BLaER1 (cell line): Measurements from ENCODE around the gene BOLA2B.

Experiments
- H3K27ac ChIP-seq: shearing (Covaris generic); formaldehyde crosslinking; 2 replicates; pipeline ENCODE4 v1.8.1; 2022
- H3K27me3 ChIP-seq: shearing (Covaris generic); formaldehyde crosslinking; 2 replicates; pipeline ENCODE4 v1.8.1; 2022
- H3K36me3 ChIP-seq: shearing (Covaris generic); formaldehyde crosslinking; 2 replicates; pipeline ENCODE4 v1.8.1; 2022
- H3K4me1 ChIP-seq: shearing (Covaris generic); formaldehyde crosslinking; 2 replicates; pipeline ENCODE4 v1.8.1; 2022
- H3K4me2 ChIP-seq: shearing (Covaris generic); formaldehyde crosslinking; 2 replicates; pipeline ENCODE4 v1.8.1; 2022
- H3K4me3 ChIP-seq: shearing (Covaris generic); formaldehyde crosslinking; 2 replicates; pipeline ENCODE4 v1.8.1; 2022
- H3K9ac ChIP-seq: shearing (Covaris generic); formaldehyde crosslinking; 2 replicates; pipeline ENCODE4 v1.8.1; 2022
- H3K9me3 ChIP-seq: shearing (Covaris generic); formaldehyde crosslinking; 2 replicates; pipeline ENCODE4 v1.8.1; 2022
- H4K20me1 ChIP-seq: shearing (Covaris generic); formaldehyde crosslinking; 2 replicates; pipeline ENCODE4 v1.8.1; 2022
- Cebpa-rat ChIP-seq: shearing (Covaris generic); IDR thresholded peaks from 2 replicates; pipeline ENCODE4 v1.8.1; 2022

BOLA2B gene

DNA sequence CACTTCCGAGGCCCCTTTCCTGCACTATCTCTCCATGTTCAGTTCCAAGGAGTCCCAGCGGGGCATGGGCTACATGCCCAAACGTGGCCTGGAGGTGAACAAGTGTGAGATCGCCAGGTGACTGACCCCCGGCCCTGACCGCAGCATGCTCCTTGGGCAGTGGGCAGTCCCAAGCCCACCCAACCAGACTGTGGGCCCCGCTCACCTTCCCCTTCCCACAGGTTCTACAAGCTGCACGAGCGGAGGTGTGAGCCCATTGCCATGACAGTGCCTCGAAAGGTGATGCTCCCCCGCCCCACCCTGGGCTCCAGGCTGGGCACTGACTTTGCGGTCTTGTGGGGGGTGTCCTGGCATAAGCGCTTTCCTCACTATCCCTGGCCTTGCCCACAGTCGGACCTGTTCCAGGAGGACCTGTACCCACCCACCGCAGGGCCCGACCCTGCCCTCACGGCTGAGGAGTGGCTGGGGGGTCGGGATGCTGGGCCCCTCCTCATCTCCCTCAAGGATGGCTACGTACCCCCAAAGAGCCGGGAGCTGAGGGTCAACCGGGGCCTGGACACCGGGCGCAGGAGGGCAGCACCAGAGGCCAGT is 5.4 kb downstream of the BOLA2B start:
- peaks cover 15% of the 10 kb centered on the region for H3K36me3 ChIP-seq
- no peak overlapping the region for H3K4me3 ChIP-seq
- no peaks in the 10 kb centered on the region for H4K20me1 ChIP-seq
- H3K4me2 ChIP-seq, result no peak overlapping the region
- H3K4me1 ChIP-seq, result peaks cover 36% of the 10 kb centered on the region
- H3K27ac ChIP-seq, result no peak overlapping the region
- TF ChIP-seq Cebpa-rat, result no peak
- no peak overlapping the region for H3K9ac ChIP-seq
- H3K27me3 ChIP-seq, result no peaks in the 10 kb centered on the region
- no peaks in the 10 kb centered on the region for H3K9me3 ChIP-seq

DNA sequence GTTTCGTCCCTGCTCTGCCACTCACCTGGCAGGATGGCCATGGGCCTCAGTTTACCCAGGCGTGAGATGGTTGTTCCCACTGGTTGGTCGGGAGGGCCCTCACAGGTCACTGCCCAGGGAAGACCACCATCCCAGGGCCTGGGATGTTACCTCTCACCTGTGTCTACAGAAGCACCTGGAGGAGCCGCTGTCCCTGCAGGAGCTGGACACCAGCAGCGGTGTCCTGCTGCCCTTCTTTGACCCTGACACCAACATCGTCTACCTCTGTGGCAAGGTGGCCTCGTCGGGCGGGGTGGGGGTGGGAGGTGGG is 6.0 kb downstream of the BOLA2B start:
- Histone ChIP-seq H4K20me1 (no peaks in the 10 kb centered on the region), H3K36me3 (peaks cover 15% of the 10 kb centered on the region), H3K9ac (no peak overlapping the region), H3K4me3 (no peak overlapping the region), H3K27me3 (no peaks in the 10 kb centered on the region), H3K9me3 (no peaks in the 10 kb centered on the region), H3K4me2 (peak overlapping the region; percentile 99), H3K4me1 (peaks cover 40% of the 10 kb centered on the region), H3K27ac (no peak overlapping the region)
- no peak for TF ChIP-seq Cebpa-rat

DNA sequence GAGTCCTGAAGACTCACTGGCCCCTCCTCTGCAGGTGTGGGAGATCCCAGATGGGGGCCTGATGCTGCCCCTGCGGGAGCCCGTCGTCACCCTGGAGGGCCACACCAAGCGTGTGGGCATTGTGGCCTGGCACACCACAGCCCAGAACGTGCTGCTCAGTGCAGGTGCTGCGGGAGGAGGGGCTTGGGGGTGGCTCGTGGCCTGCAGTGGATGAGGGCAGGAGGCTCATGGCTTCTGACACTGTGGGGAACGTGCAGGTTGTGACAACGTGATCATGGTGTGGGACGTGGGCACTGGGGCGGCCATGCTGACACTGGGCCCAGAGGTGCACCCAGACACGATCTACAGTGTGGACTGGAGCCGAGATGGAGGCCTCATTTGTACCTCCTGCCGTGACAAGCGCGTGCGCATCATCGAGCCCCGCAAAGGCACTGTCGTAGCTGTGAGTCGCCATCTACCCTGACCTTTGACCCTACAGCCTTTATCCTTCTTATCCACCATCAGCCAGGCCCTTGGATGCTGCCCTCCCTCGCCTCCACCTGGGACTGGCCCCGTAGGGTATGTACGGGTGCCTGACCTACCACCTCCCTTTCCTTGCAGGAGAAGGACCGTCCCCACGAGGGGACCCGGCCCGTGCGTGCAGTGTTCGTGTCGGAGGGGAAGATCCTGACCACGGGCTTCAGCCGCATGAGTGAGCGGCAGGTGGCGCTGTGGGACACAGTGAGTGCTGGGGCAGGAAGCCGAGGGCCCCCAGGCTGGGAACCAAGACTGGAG is 6.5 kb downstream of the BOLA2B start:
- Histone ChIP-seq H3K36me3 (peaks cover 15% of the 10 kb centered on the region), H3K27ac (peak overlapping the region; percentile 90), H3K4me2 (peak overlapping the region; percentile 99), H4K20me1 (no peaks in the 10 kb centered on the region), H3K9ac (peak overlapping the region; percentile 85), H3K27me3 (no peaks in the 10 kb centered on the region), H3K4me1 (peaks cover 43% of the 10 kb centered on the region), H3K9me3 (no peaks in the 10 kb centered on the region), H3K4me3 (peak overlapping the region; percentile 95)
- no peak for TF ChIP-seq Cebpa-rat

DNA sequence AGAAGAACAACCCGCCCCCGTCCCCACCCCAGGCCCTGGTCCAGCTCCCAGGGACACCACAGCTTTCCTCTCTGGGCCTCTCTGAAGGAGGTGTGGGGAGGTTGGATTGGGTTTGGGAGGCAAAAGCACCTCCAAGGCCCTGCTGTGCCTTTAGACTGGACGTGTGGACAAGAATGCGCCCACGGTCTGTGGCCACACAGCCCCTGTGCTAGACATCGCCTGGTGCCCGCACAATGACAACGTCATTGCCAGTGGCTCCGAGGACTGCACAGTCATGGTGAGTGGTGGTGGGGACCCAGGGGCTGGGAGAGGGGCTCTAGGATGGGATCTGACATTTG is 7.1 kb downstream of the BOLA2B start:
- H3K4me2 ChIP-seq, result peak overlapping the region; percentile 99
- H3K27ac ChIP-seq, result peak overlapping the region; percentile 90
- H3K9me3 ChIP-seq, result no peaks in the 10 kb centered on the region
- peak overlapping the region; percentile 95 for H3K4me3 ChIP-seq
- H3K4me1 ChIP-seq, result peaks cover 43% of the 10 kb centered on the region
- no peak for TF ChIP-seq Cebpa-rat
- peaks cover 15% of the 10 kb centered on the region for H3K36me3 ChIP-seq
- no peaks in the 10 kb centered on the region for H3K27me3 ChIP-seq
- no peaks in the 10 kb centered on the region for H4K20me1 ChIP-seq
- peak overlapping the region; percentile 85 for H3K9ac ChIP-seq

DNA sequence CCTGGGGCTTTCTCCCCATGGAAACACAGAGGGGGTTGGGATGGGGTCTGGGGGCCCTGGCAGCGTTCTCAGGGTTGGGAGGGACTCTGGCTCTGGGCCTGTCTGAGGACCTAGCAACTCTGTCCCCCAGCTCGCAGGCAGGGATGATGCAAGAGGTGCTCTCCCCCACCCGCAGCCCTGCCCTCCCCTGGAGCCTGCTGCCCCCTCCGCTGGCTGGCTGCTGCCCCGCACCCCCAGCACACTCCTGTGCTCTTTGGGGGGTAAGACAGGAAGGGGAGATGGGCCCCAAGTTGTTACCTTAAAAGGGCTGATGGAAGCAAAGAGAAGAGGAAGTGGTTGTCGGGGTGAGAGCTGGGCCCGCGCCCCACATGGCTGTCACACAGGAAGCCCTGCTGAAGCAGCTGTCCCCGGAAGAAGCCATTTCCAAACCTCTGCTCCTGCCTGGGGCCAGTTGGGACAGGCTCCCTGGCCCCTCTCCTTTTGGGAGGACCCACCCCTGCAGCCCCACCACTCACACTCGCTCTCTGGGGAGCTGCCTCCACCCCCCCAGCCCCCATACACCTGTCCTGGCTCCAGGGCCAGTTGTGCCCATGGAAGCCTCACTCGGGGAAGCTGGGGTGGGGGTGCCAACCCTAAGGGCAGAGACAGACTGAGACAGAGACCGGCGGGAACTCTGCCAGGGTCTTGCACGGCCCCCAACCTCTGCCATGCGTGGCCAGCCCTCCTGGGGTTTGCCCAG is 7.6 kb downstream of the BOLA2B start:
- Histone ChIP-seq H3K4me3 (peak overlapping the region; percentile 95), H3K36me3 (peaks cover 15% of the 10 kb centered on the region), H4K20me1 (no peaks in the 10 kb centered on the region), H3K27ac (peak overlapping the region; percentile 90), H3K9ac (peak overlapping the region; percentile 85), H3K4me2 (peak overlapping the region; percentile 99), H3K9me3 (no peaks in the 10 kb centered on the region), H3K4me1 (peaks cover 43% of the 10 kb centered on the region), H3K27me3 (no peaks in the 10 kb centered on the region)
- peak; percentile 68; the same call in 1 of the 2 replicates for TF ChIP-seq Cebpa-rat

DNA sequence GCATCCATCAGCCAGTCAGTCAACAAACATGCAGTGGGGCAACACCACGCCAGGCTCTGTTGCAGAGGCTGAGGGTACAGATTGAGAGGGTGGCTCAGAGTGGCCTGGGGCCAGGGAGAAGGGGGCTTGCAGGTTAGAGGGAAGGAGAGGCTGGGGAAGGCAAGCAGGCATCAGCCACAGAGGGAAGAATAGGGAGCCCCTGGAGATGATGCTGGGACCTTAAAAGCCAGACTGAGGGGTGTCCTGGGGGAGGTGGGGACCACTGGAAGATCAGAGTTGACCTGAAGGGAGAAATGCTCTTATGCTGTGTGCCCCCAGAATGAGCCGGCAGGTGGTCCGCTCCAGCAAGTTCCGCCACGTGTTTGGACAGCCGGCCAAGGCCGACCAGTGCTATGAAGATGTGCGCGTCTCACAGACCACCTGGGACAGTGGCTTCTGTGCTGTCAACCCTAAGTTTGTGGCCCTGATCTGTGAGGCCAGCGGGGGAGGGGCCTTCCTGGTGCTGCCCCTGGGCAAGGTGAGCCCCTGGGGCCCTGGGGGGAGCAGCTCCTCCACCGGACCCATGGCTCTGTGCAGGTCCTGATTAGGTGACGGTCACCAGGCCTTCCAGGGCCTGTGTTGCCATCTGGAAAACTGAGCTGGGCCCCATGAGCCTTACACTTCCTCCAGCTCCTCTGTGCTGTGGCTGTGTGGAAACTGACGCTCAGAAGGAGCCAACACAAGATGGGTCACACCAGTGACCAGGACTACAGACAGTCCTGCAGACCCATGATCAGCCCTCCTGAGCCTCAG is 8.4 kb downstream of the BOLA2B start:
- Histone ChIP-seq H3K4me3 (peak overlapping the region; percentile 95), H3K27me3 (no peaks in the 10 kb centered on the region), H3K27ac (peak overlapping the region; percentile 90), H3K9ac (peak overlapping the region; percentile 85), H3K36me3 (peaks cover 15% of the 10 kb centered on the region), H3K4me1 (peaks cover 43% of the 10 kb centered on the region), H3K9me3 (no peaks in the 10 kb centered on the region), H3K4me2 (peak overlapping the region; percentile 99), H4K20me1 (no peaks in the 10 kb centered on the region)
- TF ChIP-seq Cebpa-rat, result no peak

DNA sequence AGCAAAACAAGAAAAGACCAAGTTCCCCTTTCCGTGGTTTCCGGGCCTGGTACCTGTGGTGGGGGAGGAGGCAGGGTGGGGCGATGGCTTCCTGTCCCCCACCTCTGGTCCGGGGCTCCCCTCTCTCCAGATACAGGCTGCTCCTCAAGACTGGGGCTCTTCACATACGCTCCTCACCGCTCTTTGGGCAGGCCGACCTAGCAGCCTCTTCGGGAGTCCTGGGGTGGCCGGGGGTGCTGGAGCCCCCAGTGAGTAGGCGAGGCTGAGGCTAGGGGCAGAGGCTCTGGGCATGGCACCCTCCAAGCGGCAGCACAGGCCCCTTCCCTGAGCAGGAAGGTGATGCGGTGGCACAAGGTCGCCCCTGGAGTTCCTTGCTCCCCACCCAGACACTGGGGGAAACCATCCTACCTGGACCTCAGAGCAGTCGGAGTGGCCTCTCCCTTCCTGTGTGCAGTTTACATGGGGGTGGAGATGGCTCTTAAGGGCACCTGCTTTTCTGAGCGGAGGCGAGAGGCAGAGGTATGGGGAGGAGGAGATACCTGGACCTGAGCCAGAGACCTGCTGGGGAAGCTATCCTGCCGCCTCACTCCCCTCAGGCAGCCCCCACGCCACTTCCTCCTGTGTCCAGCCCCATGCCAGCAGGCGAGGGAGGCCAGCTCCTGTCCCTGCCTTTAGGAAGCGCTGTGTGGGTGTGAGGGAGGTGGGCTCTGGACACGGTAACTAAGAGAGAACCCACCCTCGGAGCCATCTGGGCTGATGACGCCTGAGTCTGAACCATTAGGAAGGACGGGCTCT is 9.2 kb downstream of the BOLA2B start:
- Histone ChIP-seq H3K9me3 (no peaks in the 10 kb centered on the region), H3K4me3 (peak overlapping the region; percentile 95), H3K9ac (peak overlapping the region; percentile 85), H3K4me2 (peak overlapping the region; percentile 99), H3K27ac (peak overlapping the region; percentile 90), H4K20me1 (no peaks in the 10 kb centered on the region), H3K36me3 (peaks cover 15% of the 10 kb centered on the region), H3K27me3 (no peaks in the 10 kb centered on the region), H3K4me1 (peaks cover 43% of the 10 kb centered on the region)
- TF ChIP-seq Cebpa-rat, result no peak

DNA sequence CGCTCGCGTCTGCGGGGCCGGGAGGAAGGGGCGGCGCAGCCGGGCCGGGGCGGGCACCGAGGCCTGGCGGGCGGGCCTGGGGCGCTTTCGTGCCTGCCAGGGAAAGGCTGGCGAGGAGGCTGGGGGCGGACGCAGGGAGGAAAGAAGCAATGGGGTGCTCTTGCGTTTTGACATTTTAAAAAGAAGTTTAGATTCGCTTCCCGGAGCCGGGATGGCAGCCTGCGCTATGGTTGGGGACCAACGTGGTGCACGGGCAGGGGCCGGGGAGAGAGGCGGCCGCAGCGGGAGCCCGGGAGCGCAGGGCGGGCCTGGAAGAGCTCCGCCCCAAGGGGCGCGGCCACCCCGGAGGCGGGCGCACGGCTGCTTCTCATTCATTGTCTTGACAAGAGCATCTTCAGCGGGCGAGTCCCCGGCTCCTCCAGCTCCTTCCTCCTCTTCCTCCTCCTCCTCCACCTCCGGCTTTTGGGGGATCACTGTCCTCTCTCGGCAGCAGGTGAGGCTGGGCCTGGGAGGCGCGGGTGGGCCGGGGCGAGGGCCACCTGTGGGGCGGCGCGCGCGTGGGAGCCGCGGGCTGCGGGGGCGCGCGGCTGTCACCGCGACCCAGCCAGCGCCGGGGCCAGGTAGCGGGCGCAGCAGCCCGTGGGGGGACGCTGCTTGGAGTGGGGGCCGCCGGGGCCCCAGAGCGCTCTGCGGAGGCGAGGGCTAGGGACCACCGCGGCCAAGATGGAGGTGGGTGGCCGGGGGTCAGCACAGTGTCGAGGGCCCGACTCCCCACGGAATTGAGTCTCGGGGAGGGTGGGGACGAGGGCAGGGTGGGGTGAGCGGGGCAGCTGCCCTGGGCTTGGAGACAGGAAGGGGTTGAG is 10.0 kb downstream of the BOLA2B start, which contains the start of gene CORO1A:
Gene CORO1A, plus strand, starts transcription at position 370 of the 863 bp plus-strand sequence. CDS start 1,608 bp downstream, outside the sequence.
- no peaks in the 10 kb centered on the region for H3K9me3 ChIP-seq
- peak within 1 kb of the TSS; percentile 90 for H3K27ac ChIP-seq
- H3K4me1 ChIP-seq, result peaks cover 43% of the 10 kb centered on the region
- peaks cover 15% of the 10 kb centered on the region for H3K36me3 ChIP-seq
- H3K9ac ChIP-seq, result peak within 1 kb of the TSS; percentile 85
- no peaks in the 10 kb centered on the region for H3K27me3 ChIP-seq
- H3K4me3 ChIP-seq, result peak within 1 kb of the TSS; percentile 95
- H4K20me1 ChIP-seq, result no peaks in the 10 kb centered on the region
- peak within 1 kb of the TSS; percentile 99 for H3K4me2 ChIP-seq
- no peak for TF ChIP-seq Cebpa-rat
